ENCODE results near the gene TRIP12. TPM values are rescaled to one million over a fixed set of nuclear protein-coding genes. Genes with fewer than 3 reads are reported as not detected.

Gene TRIP12
- total and polyA plus RNA-seq, 4 experiments from 2014 or later: 14.5 to 224 (median 135) TPM

- intact Hi-C loops (cut with micrococcal nuclease): no loop called here
- Histone ChIP-seq H3K4me1 (ENCODE audit: insufficient read depth, low read length) (peaks cover 7% of the 10 kb centered on the region), H3K36me3 (ENCODE audit: insufficient read depth, low read length) (no peaks in the 10 kb centered on the region), H3K9me3 (ENCODE audit: control insufficient read depth in 1 of 2, low read length in 2 of 2) (no peaks in the 10 kb centered on the region), H3K4me3 (ENCODE audit: low read length in 2 of 2) (no peak overlapping the region), H3K27ac (ENCODE audit: low read depth, low read length) (no peak overlapping the region), H3K27me3 (ENCODE audit: insufficient read depth, low read length) (peaks cover 6% of the 10 kb centered on the region)
- Mint-ChIP-seq H3K27ac (peak overlapping the region in 1 of 7 donors; percentile 44), H3K4me1 (peaks cover 4 to 11% (median 6%) of the 10 kb centered on the region in 4 donors), H3K9me3 (no peaks in the 10 kb centered on the region), H3K36me3 (peaks cover 0 to 3% of the 10 kb centered on the region in 2 donors), H3K4me3 (no peak overlapping the region), H3K27me3 (peaks cover 23 to 25% of the 10 kb centered on the region in 2 donors)
- DNase-seq: no peak
- POLR2A ChIA-PET (ENCODE audit: partially characterized antibody): no interaction called here
- CTCF ChIA-PET (ENCODE audit: partially characterized antibody): interaction anchor here (1.0 kb wide), 1 partner anchor 81 kb away, joined by 3 read pairs; no protein-coding TSS in a partner anchor
Measured at GRCh38 chr2:229719926-229720647, 201.7 kb downstream of the TRIP12 start.

GRCh38 chr2:229718057-229718456 lies 203.8 kb downstream of the TRIP12 start:
- Mint-ChIP-seq H3K27ac (no peak overlapping the region), H3K27me3 (peaks cover 24 to 28% of the 10 kb centered on the region in 2 donors), H3K4me1 (peaks cover 8 to 19% (median 11%) of the 10 kb centered on the region in 4 donors), H3K9me3 (peaks cover 0 to under 1% (median 0%) of the 10 kb centered on the region in 8 donors), H3K4me3 (no peak overlapping the region), H3K36me3 (peaks cover 0 to 3% of the 10 kb centered on the region in 2 donors)
- no peak overlapping the region for H3K27ac ChIP-seq (ENCODE audit: low read depth, low read length)
- no peak for DNase-seq
- peaks cover 18% of the 10 kb centered on the region for H3K4me1 ChIP-seq (ENCODE audit: insufficient read depth, low read length)
- no peaks in the 10 kb centered on the region for H3K36me3 ChIP-seq (ENCODE audit: insufficient read depth, low read length)
- no peak overlapping the region for H3K4me3 ChIP-seq (ENCODE audit: low read length in 2 of 2)
- CTCF ChIA-PET (ENCODE audit: partially characterized antibody): interaction anchor here (2.2 kb wide), 1 partner anchor 17 kb away, joined by 5 read pairs; no protein-coding TSS in a partner anchor
- intact Hi-C loops (cut with micrococcal nuclease): no loop called here
- POLR2A ChIA-PET (ENCODE audit: partially characterized antibody): no interaction called here
- no peaks in the 10 kb centered on the region for H3K9me3 ChIP-seq (ENCODE audit: control insufficient read depth in 1 of 2, low read length in 2 of 2)
- H3K27me3 ChIP-seq (ENCODE audit: insufficient read depth, low read length): peaks cover 14% of the 10 kb centered on the region

DNA sequence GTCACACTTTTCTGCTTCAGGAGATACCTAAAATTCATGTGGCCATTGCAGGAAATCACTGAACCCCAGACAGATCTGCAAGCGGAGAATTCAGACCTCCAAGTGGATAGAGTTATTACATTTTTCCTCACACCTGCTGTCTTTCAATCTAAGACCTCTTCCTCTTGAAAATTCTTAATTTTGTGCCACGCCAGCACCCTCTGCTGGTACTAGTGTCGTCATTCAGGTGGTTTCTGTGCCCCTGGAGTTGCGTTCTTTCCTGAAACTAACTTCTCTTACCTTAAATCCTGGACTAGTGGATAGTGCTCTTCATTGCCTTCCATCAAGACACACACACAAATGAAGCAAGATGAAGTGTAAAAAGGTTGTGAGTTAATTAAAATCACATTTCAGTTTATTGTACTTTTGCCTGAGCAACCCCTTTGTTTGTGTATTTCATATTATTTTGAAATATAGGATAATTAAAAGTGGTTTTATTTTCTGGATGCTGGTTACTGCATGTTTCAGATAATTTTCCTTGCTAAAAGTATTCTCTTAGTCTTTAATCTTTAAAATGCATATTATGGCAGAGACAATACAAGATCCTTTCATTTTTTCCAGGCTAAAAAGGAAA lies 205.8 kb downstream of the TRIP12 start:
- peaks cover 19% of the 10 kb centered on the region for H3K4me1 ChIP-seq (ENCODE audit: insufficient read depth, low read length)
- H3K27me3 ChIP-seq (ENCODE audit: insufficient read depth, low read length): peaks cover 23% of the 10 kb centered on the region
- no peak overlapping the region for H3K4me3 ChIP-seq (ENCODE audit: low read length in 2 of 2)
- H3K27ac Mint-ChIP-seq: no peak overlapping the region
- H3K4me1 Mint-ChIP-seq: peaks cover 9 to 22% (median 17%) of the 10 kb centered on the region in 4 donors
- peaks cover 0 to 15% (median 13%) of the 10 kb centered on the region in 8 donors for H3K9me3 Mint-ChIP-seq
- peaks cover 45 to 48% of the 10 kb centered on the region in 2 donors for H3K27me3 Mint-ChIP-seq
- ChIA-PET POLR2A (ENCODE audit: partially characterized antibody) (no interaction called here), CTCF (ENCODE audit: partially characterized antibody) (interaction anchor here (1.3 to 2.2 kb wide), 2 partner anchors 9 to 15 kb away, joined by 4 to 5 read pairs; no protein-coding TSS in a partner anchor)
- H3K4me3 Mint-ChIP-seq: peak overlapping the region; percentile 2 to 72 (median 62)
- no peaks in the 10 kb centered on the region for H3K9me3 ChIP-seq (ENCODE audit: control insufficient read depth in 1 of 2, low read length in 2 of 2)
- peaks cover 0 to 3% of the 10 kb centered on the region in 2 donors for H3K36me3 Mint-ChIP-seq
- DNase-seq: peak in 4 of 5 donors; percentile 9 to 27 (median 19)
- H3K36me3 ChIP-seq (ENCODE audit: insufficient read depth, low read length): no peaks in the 10 kb centered on the region
- no peak overlapping the region for H3K27ac ChIP-seq (ENCODE audit: low read depth, low read length)
- intact Hi-C loops (cut with micrococcal nuclease): no loop called here

DNA sequence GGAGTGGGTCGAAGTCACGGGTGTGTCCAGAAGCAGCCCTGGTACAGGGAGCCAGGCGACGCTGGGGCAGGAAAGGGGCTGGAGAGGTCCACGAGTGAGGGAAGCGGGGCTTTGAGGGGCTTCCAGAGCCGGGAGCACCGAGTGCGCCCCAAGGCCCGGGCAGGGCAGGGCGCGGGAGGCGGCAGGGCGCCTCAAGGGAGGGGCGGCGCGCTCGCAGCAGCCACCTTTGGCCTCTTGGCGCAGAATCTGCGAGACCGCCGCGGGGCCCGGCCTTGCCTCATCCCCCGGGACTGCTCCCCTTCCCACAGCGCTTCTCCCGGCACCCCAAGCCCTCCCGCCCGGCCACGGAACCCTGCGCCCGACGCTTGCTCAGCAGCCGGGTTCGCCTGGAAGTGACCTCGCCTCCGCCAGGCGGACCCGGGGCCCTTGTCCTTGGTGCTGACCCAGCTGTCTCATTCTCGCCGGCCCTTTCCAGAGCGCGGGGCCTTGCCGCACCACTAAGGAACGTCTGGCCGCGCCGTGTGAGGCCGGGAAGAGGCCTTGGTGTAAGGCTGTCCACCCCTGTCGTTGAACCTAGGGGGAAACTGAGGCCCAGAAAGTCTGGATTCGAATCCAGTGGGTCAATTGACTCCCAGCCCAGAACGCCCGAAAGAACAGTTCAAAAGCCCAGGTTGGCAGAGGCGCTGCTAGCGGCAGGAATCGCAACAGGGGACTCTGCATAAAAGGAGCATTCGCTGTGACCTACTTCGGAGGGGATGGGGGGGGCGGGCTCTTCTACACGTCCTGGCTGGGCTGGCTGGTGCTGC lies 206.9 kb downstream of the TRIP12 start:
- Mint-ChIP-seq H3K4me3 (peak overlapping the region; percentile 44 to 64 (median 59)), H3K36me3 (peaks cover 0 to 3% of the 10 kb centered on the region in 2 donors), H3K27me3 (peaks cover 53 to 56% of the 10 kb centered on the region in 2 donors), H3K27ac (peak overlapping the region in 1 of 7 donors; percentile 14), H3K4me1 (peaks cover 9 to 22% (median 17%) of the 10 kb centered on the region in 4 donors), H3K9me3 (peaks cover 0 to 19% (median 13%) of the 10 kb centered on the region in 8 donors)
- Histone ChIP-seq H3K9me3 (ENCODE audit: control insufficient read depth in 1 of 2, low read length in 2 of 2) (no peaks in the 10 kb centered on the region), H3K36me3 (ENCODE audit: insufficient read depth, low read length) (no peaks in the 10 kb centered on the region), H3K27me3 (ENCODE audit: insufficient read depth, low read length) (peaks cover 23% of the 10 kb centered on the region), H3K4me3 (ENCODE audit: low read length in 2 of 2) (peak overlapping the region in 1 of 2 donors; percentile 15), H3K27ac (ENCODE audit: low read depth, low read length) (no peak overlapping the region), H3K4me1 (ENCODE audit: insufficient read depth, low read length) (peaks cover 19% of the 10 kb centered on the region)
- intact Hi-C loops (cut with micrococcal nuclease): no loop called here
- CTCF ChIA-PET (ENCODE audit: partially characterized antibody): no interaction called here
- POLR2A ChIA-PET (ENCODE audit: partially characterized antibody): no interaction called here
- DNase-seq: peak in 4 of 5 donors; percentile 9 to 31 (median 22)

DNA sequence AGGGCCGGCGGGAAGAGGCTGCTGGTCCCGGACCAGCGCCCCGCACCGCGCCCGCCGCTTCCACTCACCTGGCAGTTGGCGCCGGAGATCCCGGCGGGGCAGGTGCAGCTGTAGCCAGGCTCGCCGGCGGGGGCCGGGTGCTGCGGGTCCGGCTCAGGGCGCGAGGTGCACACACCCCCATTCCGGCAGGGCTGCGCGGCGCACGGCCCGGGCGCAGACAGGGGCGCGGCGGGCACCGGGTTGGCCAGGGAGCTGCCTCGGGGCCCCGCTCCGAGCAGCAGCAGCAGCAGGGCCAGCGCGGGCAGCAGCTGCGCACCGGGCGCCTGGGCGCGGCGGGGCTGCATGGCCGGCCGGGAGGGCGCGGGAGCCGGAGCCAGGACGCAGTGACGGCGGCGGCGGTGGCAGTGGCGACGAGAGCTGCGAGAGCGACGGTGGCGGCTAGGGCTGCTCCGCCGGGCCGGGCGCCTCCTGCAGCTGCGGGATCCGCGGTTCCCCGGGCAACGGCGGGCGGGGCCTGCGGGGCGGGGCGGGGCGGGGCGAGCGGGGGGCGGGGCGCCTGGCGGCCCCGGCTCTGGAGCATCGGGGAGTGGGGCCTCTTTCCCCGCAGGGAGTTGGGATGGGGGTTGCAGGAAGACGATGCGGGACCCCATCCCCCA lies 207.6 kb downstream of the TRIP12 start, which contains the start of gene DNER:
DNER (minus strand) TSS at position 476 of the 656 bp plus-strand sequence; CDS start at position 344, 132 bp downstream.
- H3K27ac Mint-ChIP-seq: peak within 1 kb of the TSS in 1 of 7 donors; percentile 52
- peak in 4 of 5 donors; percentile 34 to 52 (median 45) for DNase-seq
- peaks cover 23% of the 10 kb centered on the region for H3K27me3 ChIP-seq (ENCODE audit: insufficient read depth, low read length)
- H3K4me3 ChIP-seq (ENCODE audit: low read length in 2 of 2): peak within 1 kb of the TSS in 1 of 2 donors; percentile 15
- no peaks in the 10 kb centered on the region for H3K9me3 ChIP-seq (ENCODE audit: control insufficient read depth in 1 of 2, low read length in 2 of 2)
- peaks cover 9 to 22% (median 17%) of the 10 kb centered on the region in 4 donors for H3K4me1 Mint-ChIP-seq
- peaks cover 54 to 58% of the 10 kb centered on the region in 2 donors for H3K27me3 Mint-ChIP-seq
- intact Hi-C loops (cut with micrococcal nuclease): no loop called here
- H3K4me1 ChIP-seq (ENCODE audit: insufficient read depth, low read length): peaks cover 19% of the 10 kb centered on the region
- no peaks in the 10 kb centered on the region for H3K36me3 Mint-ChIP-seq
- H3K27ac ChIP-seq (ENCODE audit: low read depth, low read length): no peak within 1 kb of the TSS
- H3K36me3 ChIP-seq (ENCODE audit: insufficient read depth, low read length): no peaks in the 10 kb centered on the region
- H3K9me3 Mint-ChIP-seq: peaks cover 0 to 19% (median 13%) of the 10 kb centered on the region in 8 donors
- H3K4me3 Mint-ChIP-seq: peak within 1 kb of the TSS; percentile 44 to 74 (median 61)
- ChIA-PET POLR2A (ENCODE audit: partially characterized antibody) (no interaction called here), CTCF (ENCODE audit: partially characterized antibody) (no interaction called here)

Measured in CD4-positive, alpha-beta memory T cell (primary cell).